Psoas muscle (tissue), 8 donors: ENCODE measurements around the gene MTHFD2L. TPM values are rescaled to one million over a fixed set of nuclear protein-coding genes. Genes with fewer than 3 reads are reported as not detected.

ENCODE experiments used
- ATAC-seq, 4 donors: fragments of 200-7000 bp; cut with Tn5 transposase; one replicate each; pipeline ENCODE4 v1.9.1; 2020; ENCODE audit warnings: moderate library complexity in 3 of 4, mild to moderate bottlenecking in 2 of 4
- DNase-seq, 2 donors: peaks; one replicate each; pipeline ENCODE4 v3.0.0-alpha.2; 2020
- H3K27ac ChIP-seq: fragments of 200-600 bp; one replicate; pipeline ENCODE4 v1.8.0; 2022
- H3K27me3 ChIP-seq, 3 donors: fragments of 200-600 bp in 1 of 3; one replicate each; pipeline versions ENCODE4 v1.6.1 to v1.8.0; 2013 to 2022; ENCODE audit warnings: low read length in 2 of 3, mild to moderate bottlenecking in 2 of 3, moderate library complexity in 1 of 3; ENCODE audit not compliant: insufficient read depth in 3 of 3
- H3K36me3 ChIP-seq, 2 donors: fragments of 200-600 bp in 1 of 2; one replicate each; pipeline versions ENCODE4 v1.6.1 to v1.8.0; 2013 to 2022; ENCODE audit warnings: low read depth in 1 of 2, mild to moderate bottlenecking in 1 of 2, moderate library complexity in 1 of 2; ENCODE audit not compliant: insufficient read depth in 1 of 2
- H3K4me1 ChIP-seq: fragments of 200-600 bp; one replicate; pipeline ENCODE4 v1.8.0; 2022
- H3K4me3 ChIP-seq: fragments of 200-600 bp; one replicate; pipeline ENCODE4 v1.8.0; 2022; ENCODE audit warnings: mild to moderate bottlenecking
- H3K9me3 ChIP-seq: fragments of 200-600 bp; one replicate; pipeline ENCODE4 v1.8.0; 2022
- WGBS, 3 donors: extraction: QIAGEN DNeasy Blood & Tissue Kit; methylation state at CpG; one replicate each; pipeline versions ENCODE4 v1.1.6 to v1.1.7; 2013; 5-methylcytosine and 5-hydroxymethylcytosine counted together
- intact Hi-C, 2 donors: fragments of 100-400 bp; cut with DNase I; formaldehyde crosslinking; loops; one replicate each; pipeline versions ENCODE4 v1.11.0 to v1.14.2; 2022
- polyA plus RNA-seq, 3 donors: library from polyadenylated mRNA; stranded (reverse); fragments of 200-250 nt; gene quantifications; one replicate each; pipeline ENCODE4 v1.2.3, GENCODE V29; 2013
- total RNA-seq, 4 donors: library from RNA; stranded (reverse); fragmentation: NEBNext Ultra II Directional in 2 of 4; extraction: Animal tissue kit (Norgen Biotek cat#: 25700) in 2 of 4; gene quantifications; one replicate each; pipeline versions ENCODE4 v1.2.1 to v1.2.4, GENCODE V29; 2021 to 2023
- TF ChIP-seq, protein P1 (sequence below): fragments of 200-600 bp; IDR thresholded peaks from one replicate; pipeline ENCODE4 v1.8.0; 2022; ENCODE audit warnings: antibody characterized with exemption
- donor health status: healthy with polysubstance abuse.
- donor health status: DM: no; HTN: no; CAD: no; lungs with moderate emphysema.
- donor health status: Bipolar disorder and iron deficiency.
- donor health status: healthy.
- donor health status: DM: yes; HTN: yes; CAD: no.
- donor health status: DM: no; HTN: no; CAD: no.
- donor health status: DM: no; HTN: no; CAD: no.
- donor health status: DM: yes; HTN: yes; CAD: no.

The MTHFD2L gene
- total and polyA plus RNA-seq, 7 donors, result 4.3 to 11.6 (median 9.0) TPM

DNA sequence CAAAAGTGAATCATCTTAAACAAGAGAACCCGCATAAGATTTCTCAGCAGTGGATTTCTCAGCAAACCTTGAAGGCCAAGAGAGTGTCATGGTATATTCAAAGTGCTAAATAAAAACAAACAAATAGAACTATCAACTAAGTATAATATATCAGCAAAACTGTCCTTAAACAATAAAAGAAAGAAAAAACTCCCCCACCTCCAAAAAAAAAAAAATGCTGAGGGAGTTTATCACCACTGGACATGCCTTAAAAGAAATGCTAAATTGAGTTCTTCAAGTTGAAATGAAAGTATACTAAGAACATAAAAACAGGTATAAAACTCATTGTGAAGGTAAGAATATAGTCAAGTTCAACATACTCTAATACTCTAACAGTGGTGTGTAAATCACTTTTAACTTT lies 96.5 kb downstream of the MTHFD2L start:
- TF ChIP-seq, protein P1, sequence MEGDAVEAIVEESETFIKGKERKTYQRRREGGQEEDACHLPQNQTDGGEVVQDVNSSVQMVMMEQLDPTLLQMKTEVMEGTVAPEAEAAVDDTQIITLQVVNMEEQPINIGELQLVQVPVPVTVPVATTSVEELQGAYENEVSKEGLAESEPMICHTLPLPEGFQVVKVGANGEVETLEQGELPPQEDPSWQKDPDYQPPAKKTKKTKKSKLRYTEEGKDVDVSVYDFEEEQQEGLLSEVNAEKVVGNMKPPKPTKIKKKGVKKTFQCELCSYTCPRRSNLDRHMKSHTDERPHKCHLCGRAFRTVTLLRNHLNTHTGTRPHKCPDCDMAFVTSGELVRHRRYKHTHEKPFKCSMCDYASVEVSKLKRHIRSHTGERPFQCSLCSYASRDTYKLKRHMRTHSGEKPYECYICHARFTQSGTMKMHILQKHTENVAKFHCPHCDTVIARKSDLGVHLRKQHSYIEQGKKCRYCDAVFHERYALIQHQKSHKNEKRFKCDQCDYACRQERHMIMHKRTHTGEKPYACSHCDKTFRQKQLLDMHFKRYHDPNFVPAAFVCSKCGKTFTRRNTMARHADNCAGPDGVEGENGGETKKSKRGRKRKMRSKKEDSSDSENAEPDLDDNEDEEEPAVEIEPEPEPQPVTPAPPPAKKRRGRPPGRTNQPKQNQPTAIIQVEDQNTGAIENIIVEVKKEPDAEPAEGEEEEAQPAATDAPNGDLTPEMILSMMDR, result no peak
- no peaks in the 10 kb centered on the region for H3K4me1 ChIP-seq
- ATAC-seq (no peak), DNase-seq (no peak)
- peaks cover 12% of the 10 kb centered on the region for H3K9me3 ChIP-seq
- WGBS, 3 donors, result 97 to 100% (median 100%) methylated on average over 1 of the region's 1 CpG
- no peaks in the 10 kb centered on the region for H3K27me3 ChIP-seq
- no peak overlapping the region for H3K4me3 ChIP-seq
- H3K27ac ChIP-seq, result no peak overlapping the region
- H3K36me3 ChIP-seq, result no peaks in the 10 kb centered on the region
- intact Hi-C loops, result no loop called here

DNA sequence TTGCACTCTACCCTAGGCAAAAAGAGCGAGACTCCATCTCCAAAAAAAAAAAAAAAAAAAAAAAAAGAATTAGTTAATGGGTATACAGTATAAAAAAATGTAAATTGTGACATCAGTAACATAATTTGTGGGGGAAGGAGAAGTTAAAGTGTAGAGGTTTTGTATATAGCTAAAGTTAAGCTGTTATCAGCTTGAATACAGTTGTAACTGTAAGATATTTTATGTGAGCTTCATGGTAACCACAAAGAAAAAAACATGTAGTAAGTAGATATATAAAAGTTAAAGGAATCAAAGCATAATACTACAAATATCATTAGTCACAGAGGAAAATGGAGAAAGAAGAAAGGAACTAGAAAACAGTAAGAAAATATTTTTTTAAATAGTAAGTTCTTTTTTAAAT lies 97.2 kb downstream of the MTHFD2L start:
- 86 to 100% (median 93%) methylated on average over 1 of the region's 1 CpG for WGBS, 3 donors
- peaks cover 12% of the 10 kb centered on the region for H3K9me3 ChIP-seq
- no peak overlapping the region for H3K4me3 ChIP-seq
- H3K4me1 ChIP-seq, result no peaks in the 10 kb centered on the region
- no peak overlapping the region for H3K27ac ChIP-seq
- H3K27me3 ChIP-seq, result no peaks in the 10 kb centered on the region
- TF ChIP-seq, protein P1, result no peak
- no peak for ATAC-seq
- H3K36me3 ChIP-seq, result no peaks in the 10 kb centered on the region
- intact Hi-C loops, result no loop called here
- no peak for DNase-seq

DNA sequence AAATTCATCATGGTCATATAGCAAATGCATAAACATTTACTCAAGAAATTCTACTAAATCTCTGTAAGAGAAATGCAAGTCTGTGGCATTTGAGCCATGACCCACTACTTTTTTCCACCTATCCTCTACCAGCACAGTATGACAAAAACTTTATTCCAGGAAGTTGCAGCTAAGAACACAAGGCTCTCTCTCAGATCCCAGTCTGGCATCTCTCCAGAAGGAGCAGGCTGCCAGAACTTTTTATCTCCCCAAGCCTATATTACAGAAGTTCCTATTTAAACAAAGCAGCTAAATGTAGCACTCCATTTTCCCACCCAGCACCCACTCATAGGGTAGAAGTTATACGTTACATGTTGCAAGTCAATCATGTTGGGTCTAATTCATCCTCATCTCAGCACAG lies 101.0 kb downstream of the MTHFD2L start:
- H3K27ac ChIP-seq, result no peak overlapping the region
- WGBS, 3 donors, result 79 to 83% (median 83%) methylated on average over 1 of the region's 1 CpG
- H3K4me1 ChIP-seq, result peaks cover 7% of the 10 kb centered on the region
- no peaks in the 10 kb centered on the region for H3K27me3 ChIP-seq
- no peaks in the 10 kb centered on the region for H3K36me3 ChIP-seq
- no peak overlapping the region for H3K4me3 ChIP-seq
- DNase-seq (no peak), ATAC-seq (no peak)
- TF ChIP-seq, protein P1, result no peak
- intact Hi-C loops, result no loop called here
- H3K9me3 ChIP-seq, result no peaks in the 10 kb centered on the region

DNA sequence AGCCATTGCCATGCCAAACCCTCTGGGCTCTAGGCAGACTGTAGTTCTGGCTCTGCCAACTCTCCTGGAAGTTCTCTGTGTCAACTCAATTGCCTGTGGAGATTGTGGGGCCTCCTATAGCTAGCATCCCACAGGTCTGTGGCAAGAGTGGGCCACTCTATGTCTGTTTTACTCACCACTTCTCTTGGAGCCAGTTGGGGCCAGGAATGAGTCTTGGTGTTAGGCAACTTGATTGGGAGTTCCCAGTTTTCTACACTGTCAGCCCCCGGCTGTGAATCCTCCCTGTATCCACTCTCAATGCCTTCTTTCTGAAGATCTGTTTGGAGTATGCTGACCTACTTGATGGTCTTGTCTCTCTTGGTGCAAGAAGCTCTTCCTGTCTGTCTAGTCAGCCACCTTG lies 102.1 kb downstream of the MTHFD2L start:
- ATAC-seq (no peak), DNase-seq (no peak)
- TF ChIP-seq, protein P1, result no peak
- 90 to 100% (median 92%) methylated on average over 1 of the region's 1 CpG for WGBS, 3 donors
- H3K27ac ChIP-seq, result no peak overlapping the region
- intact Hi-C loops, result no loop called here
- no peaks in the 10 kb centered on the region for H3K9me3 ChIP-seq
- no peaks in the 10 kb centered on the region for H3K36me3 ChIP-seq
- H3K4me3 ChIP-seq, result no peak overlapping the region
- H3K27me3 ChIP-seq, result no peaks in the 10 kb centered on the region
- H3K4me1 ChIP-seq, result peaks cover 7% of the 10 kb centered on the region

DNA sequence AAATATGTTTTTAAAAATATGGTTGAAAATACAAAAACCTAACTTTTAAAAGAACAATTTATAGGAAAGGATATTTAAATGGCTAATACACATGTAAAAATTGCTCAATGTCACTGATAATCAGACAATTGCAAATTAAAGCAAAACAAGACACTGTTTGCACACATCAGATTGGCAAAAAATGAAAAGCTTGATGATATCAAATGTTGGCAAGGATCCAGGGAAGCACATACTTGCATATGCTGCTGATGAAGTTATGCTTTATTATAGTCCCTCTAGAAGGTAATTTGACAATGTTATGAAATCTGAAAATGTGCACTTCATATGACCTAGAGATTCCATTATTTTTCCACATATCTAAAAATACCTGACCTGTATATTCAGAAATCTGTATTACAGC lies 104.6 kb downstream of the MTHFD2L start:
- TF ChIP-seq, protein P1, result no peak
- Histone ChIP-seq H3K4me3 (no peak overlapping the region), H3K27ac (no peak overlapping the region), H3K9me3 (no peaks in the 10 kb centered on the region), H3K4me1 (peaks cover 7% of the 10 kb centered on the region), H3K27me3 (no peaks in the 10 kb centered on the region), H3K36me3 (no peaks in the 10 kb centered on the region)
- intact Hi-C loops, result no loop called here
- no peak for DNase-seq
- ATAC-seq, result no peak
